Mesenchymal stem cell (in vitro differentiated cells and primary cell): Measurements from ENCODE around the gene WDR81.
"Not testable (repeated sequence)": the region's sequence is repeated elsewhere in the genome, so short reads cannot be mapped to it uniquely, and the experiment has no call there.

ENCODE experiments used
- DNase-seq: peaks from one replicate; pipeline ENCODE4 v3.0.0-alpha.2; 2013
- H2AFZ ChIP-seq: one replicate; pipeline ENCODE4 v1.6.1; 2013; ENCODE audit warnings: low read depth, mild to moderate bottlenecking, control low read depth, inconsistent platforms, low read length, moderate library complexity
- H2AK5ac ChIP-seq: 2 replicates; pipeline ENCODE4 v1.6.1; 2013; ENCODE audit warnings: low read length, moderate library complexity, mild to moderate bottlenecking, inconsistent platforms; ENCODE audit not compliant: severe bottlenecking
- H2BK120ac ChIP-seq: one replicate; pipeline ENCODE4 v1.6.1; 2013; ENCODE audit warnings: low read depth, mild to moderate bottlenecking, inconsistent platforms, low read length, moderate library complexity
- H2BK12ac ChIP-seq, 2 experiments: one replicate each; pipeline ENCODE4 v1.6.1; 2013; ENCODE audit warnings: inconsistent platforms in 2 of 2, low read length in 2 of 2, mild to moderate bottlenecking in 2 of 2, moderate library complexity in 2 of 2, control low read depth in 1 of 2
- H2BK15ac ChIP-seq: one replicate; pipeline ENCODE4 v1.6.1; 2013; ENCODE audit warnings: mild to moderate bottlenecking, low read depth, inconsistent platforms; ENCODE audit not compliant: poor library complexity, severe bottlenecking
- H2BK5ac ChIP-seq: 2 replicates; pipeline ENCODE4 v1.6.1; 2013; ENCODE audit warnings: low read depth, mild to moderate bottlenecking, low read length, control low read depth, inconsistent platforms; ENCODE audit not compliant: poor library complexity, severe bottlenecking
- H3K14ac ChIP-seq, 2 experiments: one replicate each; pipeline ENCODE4 v1.6.1; 2013; ENCODE audit warnings: inconsistent platforms in 2 of 2, low read length in 2 of 2, control low read depth in 1 of 2, mild to moderate bottlenecking in 1 of 2, moderate library complexity in 1 of 2
- H3K18ac ChIP-seq, 2 experiments: one replicate each; pipeline ENCODE4 v1.6.1; 2013; ENCODE audit warnings: inconsistent platforms in 2 of 2, low read length in 2 of 2, control low read depth in 1 of 2, low read depth in 1 of 2, mild to moderate bottlenecking in 1 of 2
- H3K23ac ChIP-seq, 2 experiments: one replicate each; pipeline ENCODE4 v1.6.1; 2013; ENCODE audit warnings: inconsistent platforms in 2 of 2, low read length in 2 of 2, mild to moderate bottlenecking in 2 of 2, moderate library complexity in 2 of 2, control low read depth in 1 of 2
- H3K27ac ChIP-seq: 2 replicates; pipeline ENCODE4 v1.5.1; 2013; ENCODE audit warnings: mild to moderate bottlenecking, moderate library complexity, low read length, control low read depth, inconsistent platforms; ENCODE audit not compliant: poor library complexity, severe bottlenecking
- H3K27me3 ChIP-seq, 2 experiments: 2 replicates each; pipeline versions ENCODE4 v1.6.1 to v1.7.0; 2013; ENCODE audit warnings: low read length in 2 of 2, mild to moderate bottlenecking in 2 of 2, moderate library complexity in 2 of 2, control low read depth in 1 of 2, inconsistent platforms in 1 of 2; ENCODE audit not compliant: control insufficient read depth in 1 of 2, insufficient read depth in 1 of 2
- H3K36me3 ChIP-seq, 2 experiments: 2 replicates each; pipeline versions ENCODE4 v1.6.1 to v1.7.0; 2013; ENCODE audit warnings: low read length in 2 of 2, control low read depth in 1 of 2, inconsistent platforms in 1 of 2, low read depth in 1 of 2, mild to moderate bottlenecking in 1 of 2; ENCODE audit not compliant: insufficient read depth in 2 of 2, control insufficient read depth in 1 of 2
- H3K4ac ChIP-seq, 2 experiments: one replicate each; pipeline ENCODE4 v1.6.1; 2013; ENCODE audit warnings: inconsistent platforms in 2 of 2, low read length in 2 of 2, mild to moderate bottlenecking in 2 of 2, moderate library complexity in 2 of 2, control low read depth in 1 of 2, low read depth in 1 of 2
- H3K4me1 ChIP-seq: 2 replicates; pipeline ENCODE4 v1.6.1; 2013; ENCODE audit warnings: low read depth, low read length, control low read depth; ENCODE audit not compliant: control insufficient read depth, insufficient read depth
- H3K4me2 ChIP-seq: 2 replicates; pipeline ENCODE4 v1.6.1; 2013; ENCODE audit warnings: low read length, mild to moderate bottlenecking, inconsistent platforms; ENCODE audit not compliant: poor library complexity, severe bottlenecking
- H3K4me3 ChIP-seq, 2 experiments: 2 replicates each; pipeline versions ENCODE4 v1.5.1 to v1.7.0; 2013; ENCODE audit warnings: low read length in 2 of 2, mild to moderate bottlenecking in 2 of 2, control low read depth in 1 of 2, low read depth in 1 of 2; ENCODE audit not compliant: insufficient read depth in 1 of 2
- H3K79me1 ChIP-seq: replicated peaks from 2 replicates; pipeline ENCODE4 v1.6.1; 2013; ENCODE audit warnings: mild to moderate bottlenecking, control low read depth, low read length, inconsistent platforms; ENCODE audit not compliant: poor library complexity, severe bottlenecking
- H3K9ac ChIP-seq: 2 replicates; pipeline ENCODE4 v1.7.0; 2013; ENCODE audit warnings: mild to moderate bottlenecking, low read length, moderate library complexity
- H3K9me3 ChIP-seq: 2 replicates; pipeline ENCODE4 v1.7.0; 2013; ENCODE audit warnings: mild to moderate bottlenecking, low read length; ENCODE audit not compliant: control insufficient read depth
- H4K8ac ChIP-seq: one replicate; pipeline ENCODE4 v1.6.1; 2013; ENCODE audit warnings: inconsistent platforms, mild to moderate bottlenecking, low read length, moderate library complexity
- H4K91ac ChIP-seq: one replicate; pipeline ENCODE4 v1.6.1; 2013; ENCODE audit warnings: mild to moderate bottlenecking, low read length, inconsistent platforms
- WGBS: methylation state at CpG from one replicate; pipeline ENCODE4 v1.1.7; 2013; ENCODE audit warnings: mixed read lengths; 5-methylcytosine and 5-hydroxymethylcytosine counted together

WDR81 gene

GRCh38 chr17:1769822-1770477 is 45.4 kb downstream of the WDR81 start:
- no peak overlapping the region for H3K23ac ChIP-seq
- H3K27ac ChIP-seq: peak overlapping the region; percentile 0
- no peak overlapping the region for H2BK120ac ChIP-seq
- WGBS: 36% methylated on average over 21 of the region's 21 CpGs
- peak overlapping the region; percentile 2 for H3K4me2 ChIP-seq
- H3K79me1 ChIP-seq: no peaks in the 10 kb centered on the region
- H3K4ac ChIP-seq: no peak overlapping the region
- no peak overlapping the region for H2AK5ac ChIP-seq
- H3K36me3 ChIP-seq: peaks cover 7 to 66% of the 10 kb centered on the region in 2 experiments
- H4K91ac ChIP-seq: no peak overlapping the region
- no peak overlapping the region for H2AFZ ChIP-seq
- H3K18ac ChIP-seq: peak overlapping the region in 1 of 2 experiments; percentile 48
- no peak overlapping the region for H4K8ac ChIP-seq
- no peak overlapping the region for H3K9ac ChIP-seq
- H2BK5ac ChIP-seq: no peak overlapping the region
- H3K14ac ChIP-seq: no peak overlapping the region
- H2BK12ac ChIP-seq: peak overlapping the region in 1 of 2 experiments; percentile 21
- peaks cover 14% of the 10 kb centered on the region for H3K4me1 ChIP-seq
- no peaks in the 10 kb centered on the region for H3K27me3 ChIP-seq
- DNase-seq: no peak
- no peaks in the 10 kb centered on the region for H3K9me3 ChIP-seq
- H3K4me3 ChIP-seq: no peak overlapping the region
- H2BK15ac ChIP-seq: no peak overlapping the region

- Histone ChIP-seq H3K36me3 (peaks cover 15 to 81% of the 10 kb centered on the region in 2 experiments), H3K9ac (peak overlapping the region; percentile 55), H3K4me1 (peaks cover 12% of the 10 kb centered on the region)
- not testable (repeated sequence) for H2BK5ac ChIP-seq, H2BK12ac ChIP-seq, H3K23ac ChIP-seq, H2AFZ ChIP-seq, H3K27me3 ChIP-seq, H4K8ac ChIP-seq, H3K4ac ChIP-seq, H3K9me3 ChIP-seq, H3K4me3 ChIP-seq, H3K18ac ChIP-seq, H4K91ac ChIP-seq, H2BK15ac ChIP-seq, H3K27ac ChIP-seq, H3K14ac ChIP-seq, H2BK120ac ChIP-seq, H3K79me1 ChIP-seq, H2AK5ac ChIP-seq, H3K4me2 ChIP-seq
- 98% methylated on average over 12 of the region's 12 CpGs for WGBS
- peak; percentile 51 for DNase-seq
Observed at GRCh38 chr17:1773000-1773695, 48.6 kb downstream of the WDR81 start.

GRCh38 chr17:1773696-1774181 is 49.2 kb downstream of the WDR81 start:
- Histone ChIP-seq H3K27ac (no peak overlapping the region), H3K79me1 (no peaks in the 10 kb centered on the region), H2AK5ac (no peak overlapping the region), H2BK15ac (no peak overlapping the region), H3K4me2 (no peak overlapping the region), H3K4ac (no peak overlapping the region), H3K27me3 (no peaks in the 10 kb centered on the region), H3K9ac (peak overlapping the region; percentile 55), H3K14ac (no peak overlapping the region), H3K23ac (no peak overlapping the region), H3K9me3 (no peaks in the 10 kb centered on the region), H2BK120ac (no peak overlapping the region), H4K8ac (peak overlapping the region; percentile 56), H2BK12ac (no peak overlapping the region), H2BK5ac (no peak overlapping the region), H2AFZ (no peak overlapping the region), H4K91ac (no peak overlapping the region), H3K18ac (no peak overlapping the region), H3K36me3 (peaks cover 19 to 87% of the 10 kb centered on the region in 2 experiments), H3K4me1 (peaks cover 12% of the 10 kb centered on the region), H3K4me3 (no peak overlapping the region)
- no peak for DNase-seq
- WGBS: 85% methylated on average over 7 of the region's 7 CpGs

GRCh38 chr17:1774390-1775176 is 50.1 kb downstream of the WDR81 start:
- H4K91ac ChIP-seq: no peak overlapping the region
- H3K18ac ChIP-seq: no peak overlapping the region
- no peak overlapping the region for H2AK5ac ChIP-seq
- no peak overlapping the region for H2BK5ac ChIP-seq
- H3K79me1 ChIP-seq: no peaks in the 10 kb centered on the region
- H3K9me3 ChIP-seq: no peaks in the 10 kb centered on the region
- peaks cover 11% of the 10 kb centered on the region for H3K4me1 ChIP-seq
- H2BK12ac ChIP-seq: no peak overlapping the region
- no peak overlapping the region for H3K27ac ChIP-seq
- H3K4me3 ChIP-seq: no peak overlapping the region
- no peaks in the 10 kb centered on the region for H3K27me3 ChIP-seq
- no peak for DNase-seq
- no peak overlapping the region for H3K23ac ChIP-seq
- H3K4me2 ChIP-seq: no peak overlapping the region
- no peak overlapping the region for H4K8ac ChIP-seq
- H2BK120ac ChIP-seq: no peak overlapping the region
- no peak overlapping the region for H2BK15ac ChIP-seq
- WGBS: 97% methylated on average over 21 of the region's 21 CpGs
- no peak overlapping the region for H3K9ac ChIP-seq
- peaks cover 21 to 83% of the 10 kb centered on the region in 2 experiments for H3K36me3 ChIP-seq
- H3K14ac ChIP-seq: no peak overlapping the region
- no peak overlapping the region for H2AFZ ChIP-seq
- no peak overlapping the region for H3K4ac ChIP-seq
